Activated naive CD8-positive, alpha-beta T cell treated with anti-CD3 and anti-CD28 coated beads for 36 hours (primary cell): ENCODE results near the gene PRAMEF20. TPM values are rescaled to one million over a fixed set of nuclear protein-coding genes. Genes with fewer than 3 reads are reported as not detected.
"Not testable (repeated sequence)": the region's sequence is repeated elsewhere in the genome, so short reads cannot be mapped to it uniquely, and the experiment has no call there.

Source experiments
- DNase-seq: peaks from one replicate; pipeline ENCODE4 v3.0.0; 2021
- H3K27ac Mint-ChIP-seq: one replicate; pipeline ENCODE4 v1.8.0; 2022; ENCODE audit warnings: mild to moderate bottlenecking, moderate library complexity, mixed read lengths
- H3K27me3 Mint-ChIP-seq: one replicate; pipeline ENCODE4 v1.8.0; 2022; ENCODE audit warnings: mild to moderate bottlenecking, mixed read lengths
- H3K36me3 Mint-ChIP-seq: one replicate; pipeline ENCODE4 v1.8.0; 2021; ENCODE audit warnings: mild to moderate bottlenecking, mixed read lengths
- H3K4me1 Mint-ChIP-seq: one replicate; pipeline ENCODE4 v1.8.0; 2021; ENCODE audit warnings: mixed read lengths
- H3K4me3 Mint-ChIP-seq: one replicate; pipeline ENCODE4 v1.8.0; 2022; ENCODE audit warnings: mild to moderate bottlenecking, moderate library complexity, mixed read lengths
- H3K9me3 Mint-ChIP-seq: one replicate; pipeline ENCODE4 v1.8.0; 2022; ENCODE audit warnings: mixed read lengths
- total RNA-seq, 2 experiments: library from RNA; stranded (reverse); gene quantifications; one replicate each; pipeline ENCODE4 v1.2.3, GENCODE V29; 2021

PRAMEF20 gene
- total RNA-seq = not detected

- peaks cover 18% of the 10 kb centered on the region for H3K27me3 Mint-ChIP-seq
- H3K9me3 Mint-ChIP-seq, H3K36me3 Mint-ChIP-seq, H3K27ac Mint-ChIP-seq, DNase-seq, H3K4me1 Mint-ChIP-seq, H3K4me3 Mint-ChIP-seq: not testable (repeated sequence)
Observed at GRCh38 chr1:13410150-13410549, at the start of gene PRAMEF20. Gene PRAMEF20, plus strand, starts transcription at chr1:13410450. Its CDS starts 5,905 bp downstream, at chr1:13416355.

GRCh38 chr1:13362364-13362763 lies 47.9 kb upstream of the PRAMEF20 start:
- not testable (repeated sequence) for H3K9me3 Mint-ChIP-seq, H3K27ac Mint-ChIP-seq, DNase-seq, H3K36me3 Mint-ChIP-seq, H3K4me1 Mint-ChIP-seq, H3K4me3 Mint-ChIP-seq, H3K27me3 Mint-ChIP-seq

GRCh38 chr1:13364928-13365327 lies 45.3 kb upstream of the PRAMEF20 start:
- not testable (repeated sequence) for H3K9me3 Mint-ChIP-seq, H3K4me1 Mint-ChIP-seq, H3K36me3 Mint-ChIP-seq, H3K27ac Mint-ChIP-seq, DNase-seq, H3K27me3 Mint-ChIP-seq, H3K4me3 Mint-ChIP-seq

GRCh38 chr1:13366536-13366935 lies 43.7 kb upstream of the PRAMEF20 start:
- H3K36me3 Mint-ChIP-seq, H3K4me3 Mint-ChIP-seq, DNase-seq, H3K4me1 Mint-ChIP-seq, H3K27ac Mint-ChIP-seq, H3K9me3 Mint-ChIP-seq, H3K27me3 Mint-ChIP-seq: not testable (repeated sequence)

GRCh38 chr1:13368544-13368943 lies 41.7 kb upstream of the PRAMEF20 start:
- H3K9me3 Mint-ChIP-seq, H3K27me3 Mint-ChIP-seq, H3K27ac Mint-ChIP-seq, H3K36me3 Mint-ChIP-seq, H3K4me1 Mint-ChIP-seq, H3K4me3 Mint-ChIP-seq: not testable (repeated sequence)
- peak; percentile 35 for DNase-seq

- not testable (repeated sequence) for H3K4me3 Mint-ChIP-seq, H3K36me3 Mint-ChIP-seq, H3K9me3 Mint-ChIP-seq, H3K27me3 Mint-ChIP-seq, H3K4me1 Mint-ChIP-seq, DNase-seq, H3K27ac Mint-ChIP-seq
Observed at GRCh38 chr1:13378983-13379382, 31.3 kb upstream of the PRAMEF20 start.

GRCh38 chr1:13380380-13380779 lies 29.9 kb upstream of the PRAMEF20 start:
- not testable (repeated sequence) for H3K9me3 Mint-ChIP-seq, H3K4me3 Mint-ChIP-seq, H3K27me3 Mint-ChIP-seq, H3K4me1 Mint-ChIP-seq, H3K36me3 Mint-ChIP-seq, DNase-seq, H3K27ac Mint-ChIP-seq

GRCh38 chr1:13389332-13389731 lies 20.9 kb upstream of the PRAMEF20 start, which contains the start of gene PRAMEF17:
Gene PRAMEF17, plus strand, starts transcription at chr1:13389632. Its CDS starts 26 bp downstream, at chr1:13389658.
- H3K4me3 Mint-ChIP-seq, H3K27me3 Mint-ChIP-seq, DNase-seq, H3K27ac Mint-ChIP-seq, H3K36me3 Mint-ChIP-seq, H3K4me1 Mint-ChIP-seq, H3K9me3 Mint-ChIP-seq: not testable (repeated sequence)

- not testable (repeated sequence) for H3K4me3 Mint-ChIP-seq, H3K27me3 Mint-ChIP-seq
Observed at GRCh38 chr1:13393004-13393403, 17.2 kb upstream of the PRAMEF20 start.

GRCh38 chr1:13394761-13395160 lies 15.5 kb upstream of the PRAMEF20 start:
- H3K27me3 Mint-ChIP-seq, H3K9me3 Mint-ChIP-seq, H3K27ac Mint-ChIP-seq: not testable (repeated sequence)

More at GRCh38 chr1:13393004-13393403, 17.2 kb upstream of the PRAMEF20 start:
- H3K9me3 Mint-ChIP-seq, DNase-seq, H3K4me1 Mint-ChIP-seq, H3K36me3 Mint-ChIP-seq, H3K27ac Mint-ChIP-seq: not testable (repeated sequence)

GRCh38 chr1:13395311-13395710 lies 14.9 kb upstream of the PRAMEF20 start:
- not testable (repeated sequence) for H3K4me3 Mint-ChIP-seq, H3K36me3 Mint-ChIP-seq, H3K4me1 Mint-ChIP-seq, H3K9me3 Mint-ChIP-seq, DNase-seq, H3K27me3 Mint-ChIP-seq, H3K27ac Mint-ChIP-seq

More at GRCh38 chr1:13394761-13395160, 15.5 kb upstream of the PRAMEF20 start:
- not testable (repeated sequence) for H3K36me3 Mint-ChIP-seq, H3K4me1 Mint-ChIP-seq, DNase-seq, H3K4me3 Mint-ChIP-seq

- DNase-seq = no peak
- Mint-ChIP-seq H3K36me3 (no peaks in the 10 kb centered on the region), H3K4me3 (no peak overlapping the region), H3K4me1 (no peaks in the 10 kb centered on the region), H3K27ac (no peak overlapping the region), H3K9me3 (no peaks in the 10 kb centered on the region), H3K27me3 (peaks cover 18% of the 10 kb centered on the region)
Observed at GRCh38 chr1:13407811-13408210, 2.4 kb upstream of the PRAMEF20 start.

GRCh38 chr1:13430495-13430894 lies 20.2 kb downstream of the PRAMEF20 start:
- Mint-ChIP-seq H3K27me3 (no peaks in the 10 kb centered on the region), H3K4me3 (no peak overlapping the region), H3K36me3 (no peaks in the 10 kb centered on the region), H3K9me3 (no peaks in the 10 kb centered on the region), H3K27ac (no peak overlapping the region), H3K4me1 (no peaks in the 10 kb centered on the region)
- DNase-seq = no peak

GRCh38 chr1:13432251-13432650 lies 22.0 kb downstream of the PRAMEF20 start:
- H3K36me3 Mint-ChIP-seq = no peaks in the 10 kb centered on the region
- no peaks in the 10 kb centered on the region for H3K4me1 Mint-ChIP-seq
- H3K4me3 Mint-ChIP-seq = no peak overlapping the region
- DNase-seq = no peak
- no peak overlapping the region for H3K27ac Mint-ChIP-seq
- no peaks in the 10 kb centered on the region for H3K27me3 Mint-ChIP-seq
- H3K9me3 Mint-ChIP-seq = no peaks in the 10 kb centered on the region

- not testable (repeated sequence) for H3K36me3 Mint-ChIP-seq, H3K4me3 Mint-ChIP-seq, H3K27ac Mint-ChIP-seq, H3K9me3 Mint-ChIP-seq, DNase-seq, H3K27me3 Mint-ChIP-seq, H3K4me1 Mint-ChIP-seq
Observed at GRCh38 chr1:13433694-13434358, 23.6 kb downstream of the PRAMEF20 start.

GRCh38 chr1:13435458-13435857 lies 25.2 kb downstream of the PRAMEF20 start:
- no peak for DNase-seq
- Mint-ChIP-seq H3K4me1 (no peaks in the 10 kb centered on the region), H3K27ac (no peak overlapping the region), H3K27me3 (no peaks in the 10 kb centered on the region), H3K4me3 (no peak overlapping the region), H3K36me3 (no peaks in the 10 kb centered on the region), H3K9me3 (no peaks in the 10 kb centered on the region)
